ENCODE data around the gene AVEN.
A peak's percentile ranks its signal among the peaks of the same experiment; 100 is the strongest.
"Not testable (repeated sequence)": the region's sequence is repeated elsewhere in the genome, so short reads cannot be mapped to it uniquely, and the experiment has no call there.

The AVEN gene

DNA sequence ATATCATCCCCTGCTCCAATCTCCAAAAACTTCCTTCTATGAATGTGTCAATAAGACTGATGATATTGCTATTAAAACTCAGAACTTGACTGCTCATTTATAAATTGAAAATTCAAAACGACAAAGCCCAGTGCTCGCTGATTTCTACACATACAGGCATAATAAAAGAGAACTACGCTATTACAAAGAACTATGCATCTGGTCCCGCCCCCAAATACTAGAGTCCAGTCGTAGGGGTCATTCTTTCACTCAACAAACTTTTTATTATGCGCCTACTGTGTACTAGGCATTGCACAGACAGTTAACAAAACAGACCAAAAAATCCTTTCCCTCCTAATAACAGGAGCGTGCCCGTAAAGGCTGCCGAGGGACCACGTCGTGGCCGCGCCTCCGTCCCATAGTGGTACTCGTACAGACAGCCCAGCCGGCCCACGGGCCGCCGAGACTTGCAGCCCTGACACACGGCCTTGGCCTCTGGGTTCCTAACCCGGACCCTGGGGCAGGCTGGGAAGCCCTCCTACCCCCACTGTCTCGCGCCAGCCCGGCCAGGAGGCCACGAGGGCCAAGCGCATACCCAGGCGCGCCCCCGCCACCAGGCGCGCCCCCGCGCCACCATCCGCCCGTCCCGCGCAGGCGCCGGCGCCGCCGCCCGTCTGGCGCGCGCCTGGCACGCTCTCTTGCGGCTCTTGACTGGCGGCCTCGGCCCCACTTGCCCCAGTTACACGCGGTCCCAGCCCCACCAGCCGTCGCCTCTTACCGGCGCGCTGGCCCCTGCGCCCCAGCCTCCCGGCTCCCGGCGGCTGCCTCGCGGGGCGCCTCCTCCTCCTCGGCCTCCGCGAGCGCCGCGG lies 757 bp downstream of the AVEN start:
- peak; percentile 72 to 74 for DNase-seq

DNA sequence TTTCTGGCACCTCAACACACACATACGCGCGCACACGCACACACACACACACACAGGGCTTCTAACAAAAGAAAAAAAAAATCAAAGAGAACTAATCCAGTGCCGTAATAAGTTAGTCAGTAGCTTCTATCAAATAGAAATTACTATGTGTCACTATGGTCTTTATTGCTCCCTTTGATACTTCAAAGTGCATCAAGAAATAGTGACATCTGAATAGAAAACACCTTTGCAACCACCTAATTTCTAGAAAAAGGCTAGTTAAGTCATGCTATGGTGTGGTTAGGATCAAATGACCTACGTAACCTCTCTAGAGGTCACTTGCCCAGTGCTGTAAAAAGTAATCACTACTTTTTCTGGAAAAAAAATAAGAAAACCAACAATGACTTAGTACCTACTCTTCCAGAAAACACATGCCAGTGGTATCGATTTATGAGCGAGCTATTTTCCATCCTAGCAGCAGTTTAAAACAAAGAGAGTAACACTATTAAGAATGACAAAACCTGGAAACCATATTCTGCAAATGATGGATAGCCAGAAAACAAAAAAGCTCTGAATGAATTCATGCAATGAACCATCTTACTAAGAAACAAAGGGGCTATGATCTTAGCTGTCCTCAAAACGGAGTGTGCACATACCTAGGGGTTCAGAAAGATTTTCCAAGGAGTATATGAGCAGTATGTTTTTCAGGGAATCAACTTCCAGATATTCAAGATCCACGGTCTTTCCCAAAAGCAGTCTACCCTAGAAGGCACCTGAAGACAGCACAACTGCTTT lies 6.8 kb downstream of the AVEN start:
- DNase-seq = no peak

DNA sequence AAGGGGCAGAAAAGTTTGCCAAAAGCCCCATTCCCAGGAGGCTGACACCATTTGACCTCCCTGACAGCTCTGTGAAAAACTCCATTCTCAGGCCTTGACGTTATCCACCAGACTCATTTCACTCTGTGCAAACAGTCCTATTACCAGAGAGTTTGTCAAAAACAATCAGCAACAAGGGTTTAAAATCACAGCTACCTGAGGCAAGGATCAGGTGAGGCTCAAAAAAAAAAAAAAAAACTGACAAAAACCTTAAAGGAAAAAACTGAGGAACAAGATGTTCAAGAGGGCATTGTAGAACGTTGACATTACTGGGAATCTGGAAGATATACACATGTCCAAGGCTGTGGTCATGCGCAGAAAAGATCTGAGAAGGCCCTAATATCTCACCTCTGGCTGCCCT lies 11.4 kb downstream of the AVEN start:
- DNase-seq = no peak

DNA sequence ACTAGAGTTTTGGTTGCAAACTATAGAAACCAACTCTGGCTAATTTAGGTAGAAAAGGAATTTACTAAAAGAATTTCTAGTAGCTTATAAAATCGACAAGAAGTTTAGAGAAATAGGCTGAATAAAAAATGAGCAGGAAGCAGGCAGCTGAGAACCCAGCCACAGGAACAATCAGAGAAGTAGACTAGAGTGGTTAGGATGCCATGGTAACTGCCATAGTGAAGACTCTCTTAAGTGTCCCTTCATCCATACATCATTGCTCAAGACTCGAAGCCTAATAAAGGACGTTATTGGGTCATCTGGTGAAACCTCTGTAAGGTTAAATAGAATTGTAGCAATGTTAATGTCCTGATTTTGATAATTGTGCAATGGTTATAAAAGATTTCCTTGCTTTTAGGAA lies 13.8 kb downstream of the AVEN start:
- DNase-seq = no peak

DNA sequence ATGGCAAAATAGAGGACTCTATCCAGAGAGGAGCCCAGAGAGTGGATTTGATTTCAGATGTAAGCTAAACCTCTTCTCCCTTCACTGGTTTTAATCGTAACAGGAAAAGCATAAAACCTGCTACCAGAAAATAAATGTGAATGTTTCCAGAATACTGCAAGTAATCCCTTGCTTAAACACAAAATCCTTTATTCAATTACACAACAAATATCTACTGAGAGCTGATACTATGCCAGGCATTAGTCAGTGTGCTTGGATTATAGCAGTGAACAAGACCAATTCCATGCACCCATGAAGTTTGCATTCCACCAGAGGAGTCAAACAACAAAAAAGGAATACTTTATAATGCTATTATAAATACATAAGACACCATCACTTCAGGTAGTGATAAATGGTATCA lies 15.1 kb downstream of the AVEN start:
- no peak for DNase-seq

DNA sequence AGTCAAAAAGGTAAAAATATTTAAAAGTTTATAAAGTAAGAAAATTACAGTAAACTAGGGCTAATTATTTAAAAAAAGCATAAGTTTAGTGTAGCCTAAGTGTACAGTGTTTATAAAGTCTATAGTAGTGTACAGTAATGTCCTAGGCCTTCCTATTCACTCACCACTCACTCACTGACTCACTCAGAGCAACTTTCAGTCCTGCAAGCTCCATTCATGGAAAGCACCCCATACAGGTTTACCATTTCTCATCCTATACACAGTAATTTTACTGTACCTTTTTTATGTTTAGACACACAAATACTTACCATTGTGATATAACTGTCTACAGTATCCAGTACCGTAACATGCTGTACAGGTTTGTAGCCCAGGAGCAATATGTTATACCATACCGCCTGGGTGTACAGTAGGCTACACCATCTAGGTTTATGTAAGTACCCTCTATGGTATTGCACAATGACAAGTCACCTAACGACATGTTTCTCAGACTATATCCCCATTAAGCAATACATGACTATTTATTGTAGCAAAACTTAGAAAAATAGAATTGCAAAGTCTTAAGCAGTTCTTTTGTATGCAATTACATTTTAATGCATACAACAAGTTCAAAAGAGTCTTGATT lies 19.5 kb downstream of the AVEN start:
- DNase-seq = no peak

DNA sequence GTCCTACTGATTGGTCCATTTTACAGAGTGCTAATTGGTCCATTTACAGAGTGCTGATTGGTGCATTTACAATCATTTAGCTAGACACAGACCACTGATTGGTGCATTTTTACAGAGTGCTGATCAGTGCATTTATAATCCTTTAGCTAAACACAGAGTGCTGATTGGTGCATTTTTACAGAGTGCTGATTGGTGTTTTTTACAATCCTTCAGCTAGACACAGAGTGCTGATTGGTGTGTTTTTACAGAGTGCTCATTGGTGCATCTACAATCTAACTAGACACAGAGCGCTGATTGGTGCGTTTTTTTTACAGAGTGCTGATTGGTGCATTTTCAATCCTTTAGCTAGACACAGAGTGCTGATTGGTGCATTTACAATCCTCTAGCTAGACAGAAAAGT lies 20.3 kb downstream of the AVEN start:
- DNase-seq = not testable (repeated sequence)

DNA sequence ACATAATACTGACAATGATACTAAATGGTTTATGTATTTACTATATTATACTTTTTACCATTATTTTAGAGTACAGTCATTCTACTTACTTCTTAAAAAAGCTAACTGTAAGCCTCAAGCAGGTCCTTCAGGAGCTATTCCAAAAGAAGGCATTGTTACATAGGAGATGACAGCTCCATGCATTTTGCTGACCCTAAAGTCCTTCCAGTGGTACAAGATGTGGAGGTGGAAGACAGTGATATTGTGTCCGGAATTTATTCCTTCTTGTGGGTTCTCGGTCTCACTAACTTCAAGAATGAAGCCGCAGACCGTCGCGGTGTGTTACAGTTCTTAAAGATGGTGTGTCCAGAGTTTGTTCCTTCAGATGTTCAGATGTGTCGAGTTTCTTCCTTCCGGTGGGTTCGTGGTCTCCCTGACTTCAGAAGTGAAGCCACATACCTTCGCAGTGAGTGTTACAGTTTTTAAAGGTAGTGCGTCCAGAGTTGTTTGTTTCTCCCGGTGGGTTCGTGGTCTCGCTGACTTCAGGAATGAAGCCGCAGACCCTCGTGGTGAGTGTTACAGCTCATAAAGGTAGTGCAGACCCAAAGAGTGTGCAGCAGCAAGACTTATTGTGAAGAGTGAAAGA lies 20.9 kb downstream of the AVEN start:
- peak in 1 of 2 donors; percentile 8 for DNase-seq

DNA sequence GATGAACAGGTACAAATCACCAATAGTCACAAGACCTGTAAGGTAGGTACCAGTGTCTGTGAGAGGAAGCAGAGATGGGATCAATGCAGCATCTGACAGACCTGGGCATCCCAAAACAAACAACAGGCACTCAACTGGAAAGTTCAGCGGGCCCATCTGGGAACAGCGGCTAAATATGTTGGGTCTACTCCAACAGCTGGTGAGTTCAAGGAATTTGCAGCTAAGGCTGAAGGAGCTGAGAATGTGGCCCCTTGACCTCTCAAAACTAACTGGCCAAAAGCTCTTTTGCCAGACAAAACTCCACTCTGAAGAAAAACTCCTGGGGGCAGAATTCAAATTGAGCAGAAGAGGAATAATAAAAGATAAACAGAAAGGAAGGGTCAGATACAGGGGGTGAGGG lies 24.4 kb downstream of the AVEN start:
- no peak for DNase-seq

DNA sequence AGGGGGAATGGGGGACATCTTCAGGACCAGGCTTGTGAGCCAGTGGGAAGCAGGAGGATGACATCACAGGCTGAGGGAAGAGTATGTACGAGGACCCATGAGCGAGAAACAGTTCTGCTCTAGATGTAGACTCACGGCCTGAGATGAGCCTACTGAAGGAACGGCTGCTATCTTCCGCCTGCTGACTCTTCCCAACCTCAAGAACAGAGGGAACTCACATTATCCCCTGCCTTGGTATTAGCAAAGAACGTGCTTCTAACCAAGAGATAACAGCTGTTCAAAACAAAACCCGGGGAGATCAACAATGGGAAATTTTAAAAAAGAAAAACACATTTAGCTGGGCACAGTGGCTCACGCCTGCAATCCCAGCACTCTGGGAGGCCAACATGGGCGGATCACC lies 25.3 kb downstream of the AVEN start:
- no peak for DNase-seq

DNA sequence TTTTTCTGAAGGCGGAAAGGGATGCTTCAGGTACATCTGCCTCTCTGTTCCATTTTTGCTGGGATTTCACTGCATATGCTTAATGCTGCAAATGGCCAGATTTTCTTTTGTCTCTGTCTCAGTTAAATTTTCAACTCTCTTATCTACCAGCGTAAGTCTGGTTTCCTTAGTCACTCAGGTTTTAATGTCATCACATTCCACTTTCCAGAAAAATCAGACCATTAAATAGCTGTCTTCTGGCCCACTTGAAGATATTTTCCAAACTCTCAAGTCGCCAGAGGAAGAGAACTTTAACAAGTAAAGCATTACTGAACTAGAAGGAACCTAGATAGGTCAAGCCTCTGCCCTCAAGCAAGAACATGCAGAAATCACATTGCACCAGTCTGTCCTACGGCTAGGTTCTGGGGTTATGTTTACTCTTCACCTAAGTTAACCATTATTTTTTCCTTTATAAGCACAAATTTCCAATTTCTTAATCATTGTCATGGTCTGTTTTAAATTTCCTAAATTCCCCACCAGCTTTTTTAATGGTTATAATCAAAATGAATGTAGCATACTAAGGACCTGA lies 26.5 kb downstream of the AVEN start:
- no peak for DNase-seq

DNA sequence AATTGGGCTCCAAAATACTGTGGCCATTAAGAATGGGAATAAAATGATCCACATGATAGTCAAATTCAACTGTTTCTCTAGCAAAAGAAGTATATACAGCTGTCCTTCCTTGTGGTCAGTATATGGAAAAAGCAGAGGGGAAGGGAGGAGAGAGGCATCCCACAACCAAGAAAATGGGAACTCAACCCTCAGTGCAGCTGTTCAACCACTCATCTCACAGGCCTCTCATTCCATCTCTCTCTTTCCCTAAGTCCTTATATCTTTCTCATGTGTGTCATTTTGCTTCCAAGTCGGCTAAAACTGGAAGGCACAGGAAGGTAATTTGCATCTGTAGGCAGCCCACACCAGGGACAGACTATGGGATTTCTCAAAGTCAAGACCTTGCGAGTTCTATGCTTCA lies 27.5 kb downstream of the AVEN start:
- no peak for DNase-seq

DNA sequence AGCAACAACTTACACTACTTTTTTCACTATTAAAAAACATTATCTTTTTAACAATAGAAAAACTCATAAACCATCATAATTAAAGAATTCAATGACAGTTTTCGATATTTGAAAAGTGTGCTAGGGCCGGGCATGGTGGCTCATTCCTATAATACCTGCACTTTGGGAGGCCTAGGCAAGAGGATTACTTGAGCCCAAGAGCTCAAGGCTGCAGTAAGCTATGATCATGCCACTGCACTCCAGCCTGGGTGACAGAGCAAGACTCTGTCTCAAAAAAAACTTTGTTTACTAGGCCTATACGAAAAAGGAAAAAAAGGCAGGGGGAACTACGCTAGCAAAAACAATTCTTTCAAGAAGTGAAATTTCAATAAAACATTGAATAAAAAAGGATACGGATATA lies 28.1 kb downstream of the AVEN start:
- no peak for DNase-seq

DNA sequence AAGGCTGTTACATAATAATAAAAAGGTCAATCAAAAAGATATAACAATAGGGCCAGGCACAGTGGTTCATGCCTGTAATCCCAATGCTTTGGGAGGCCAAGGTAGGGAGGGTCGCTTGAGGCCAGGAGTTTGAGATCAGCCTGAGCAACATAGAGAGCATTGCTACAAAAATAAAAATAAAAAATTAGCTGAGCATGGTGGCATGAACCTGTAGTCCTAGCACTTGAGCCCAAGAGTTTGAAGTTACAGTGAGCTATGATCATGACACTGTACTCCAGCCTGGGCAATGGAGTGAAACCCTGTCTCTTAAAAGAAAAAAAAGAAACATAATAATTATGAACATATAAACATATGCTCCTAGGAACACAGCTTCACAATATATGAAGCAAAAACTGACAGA lies 29.3 kb downstream of the AVEN start:
- no peak for DNase-seq

DNA sequence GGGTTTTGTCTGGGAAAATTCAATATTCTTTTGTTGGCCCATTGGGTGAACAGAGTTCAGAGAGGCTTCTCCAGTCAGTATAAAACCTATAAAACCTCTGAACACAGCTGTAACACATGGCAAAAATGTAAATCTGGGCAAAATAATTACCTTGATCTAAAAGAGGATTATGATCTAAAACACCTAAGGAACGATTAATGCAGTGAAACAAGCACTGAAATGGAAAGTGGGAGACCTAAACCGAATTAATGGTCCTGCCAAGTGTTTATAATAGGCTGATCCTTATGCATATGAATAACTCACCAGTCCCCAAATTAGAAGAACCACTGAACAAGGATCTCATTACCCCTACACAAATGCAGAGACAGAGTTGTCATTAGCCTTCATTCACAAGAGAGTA lies 32.6 kb downstream of the AVEN start:
- DNase-seq = no peak

DNA sequence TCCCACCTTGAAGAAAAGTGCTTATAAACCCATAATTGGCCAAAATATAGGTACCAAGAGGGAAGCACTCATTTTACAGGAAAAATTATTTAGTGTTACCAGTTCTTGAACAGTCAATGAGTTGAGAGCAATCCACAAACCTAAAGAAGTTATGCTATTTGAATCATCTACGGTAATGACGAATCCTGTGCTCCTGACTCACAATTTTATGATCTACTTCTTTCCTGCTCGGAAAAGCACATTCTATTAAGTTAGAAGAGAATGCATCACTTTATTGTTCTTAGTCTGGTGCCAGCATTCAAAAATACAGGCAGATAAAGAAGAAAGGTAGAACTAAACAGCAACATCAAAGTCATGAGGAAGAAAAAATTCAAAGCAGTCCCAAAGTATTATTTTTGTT lies 37.5 kb downstream of the AVEN start:
- no peak for DNase-seq

DNA sequence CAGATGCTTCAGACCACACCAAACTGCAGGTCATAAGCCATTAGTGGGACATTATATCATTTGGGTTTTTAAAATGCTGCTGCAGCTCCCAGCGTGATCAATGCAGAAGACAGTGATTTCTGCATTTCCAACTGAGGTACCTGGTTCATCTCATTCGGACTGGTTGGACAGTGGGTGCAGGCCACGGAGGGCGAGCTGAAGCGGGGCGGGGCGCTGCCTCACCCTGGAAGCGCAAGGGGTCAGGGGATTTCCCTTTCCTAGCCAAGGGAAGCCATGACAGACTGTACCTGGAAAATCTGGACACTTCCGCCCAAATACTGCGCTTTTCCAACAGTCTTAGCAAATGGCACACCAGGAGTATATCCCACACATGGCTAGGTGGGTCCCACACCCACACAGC lies 43.3 kb downstream of the AVEN start:
- not testable (repeated sequence) for DNase-seq

DNA sequence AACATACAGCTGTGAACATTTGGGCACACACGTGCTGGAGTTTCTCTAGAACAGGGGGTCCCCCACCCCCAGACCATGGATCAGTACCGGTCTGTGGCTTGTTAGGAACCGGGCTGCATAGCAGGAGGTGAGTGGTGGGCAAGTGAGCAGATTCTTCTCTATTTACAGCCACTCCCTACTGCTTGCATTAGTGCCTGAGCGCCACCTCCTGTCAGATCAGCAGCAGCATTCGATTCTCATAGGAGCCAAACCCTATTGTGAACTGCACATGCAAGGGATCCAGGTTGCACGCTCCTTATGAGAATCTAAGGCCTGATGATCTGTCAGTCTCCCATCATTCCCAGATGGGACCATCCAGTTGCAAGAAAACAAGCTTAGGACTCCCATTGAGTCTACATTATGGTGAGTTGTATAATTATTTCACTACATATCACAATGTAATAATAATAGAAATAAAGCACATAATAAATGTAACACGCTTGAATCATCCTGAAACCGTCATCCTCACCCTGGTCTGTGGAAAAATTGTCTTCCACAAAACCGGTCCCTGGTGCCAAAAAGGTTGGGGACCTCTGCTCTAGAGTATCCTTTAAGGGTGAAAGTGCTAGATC lies 44.9 kb downstream of the AVEN start:
- no peak for DNase-seq

DNA sequence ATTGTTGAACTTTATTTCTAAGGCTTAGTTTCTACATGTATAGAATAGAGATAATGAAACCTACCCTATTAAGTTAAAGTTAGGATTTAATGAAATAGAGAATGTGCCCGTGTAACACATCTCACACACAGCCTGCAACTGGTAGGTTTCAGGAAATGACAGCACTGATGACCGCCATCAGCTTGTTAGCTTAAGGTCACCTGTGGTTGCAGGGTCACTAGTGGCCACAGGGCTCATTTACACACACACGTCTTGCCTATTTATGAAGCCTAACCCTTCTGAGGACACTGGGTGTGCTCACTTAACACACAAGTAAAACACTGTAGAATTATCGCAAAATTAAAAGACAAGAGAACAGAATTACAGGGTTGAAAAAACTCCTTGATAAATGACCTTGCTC lies 50.6 kb downstream of the AVEN start:
- no peak for DNase-seq

DNA sequence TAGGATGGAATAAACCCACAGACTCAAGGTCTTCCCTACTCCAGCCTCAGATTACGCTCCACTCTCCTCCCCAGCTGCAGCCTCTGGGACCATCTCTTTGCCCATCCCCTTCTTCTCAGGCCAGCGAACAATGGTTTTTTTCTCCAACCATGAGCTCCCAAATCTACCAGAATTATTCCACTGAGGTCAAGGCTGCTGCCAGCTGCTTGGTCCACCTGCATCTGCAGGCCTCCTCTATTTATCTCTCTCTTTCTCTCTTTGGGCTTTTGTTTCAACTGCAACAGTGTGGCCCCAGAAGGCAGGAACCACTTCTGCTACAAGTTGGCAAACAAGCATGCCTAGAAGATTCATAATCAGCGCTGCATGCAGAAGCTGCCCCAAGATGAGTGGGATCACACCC lies 51.6 kb downstream of the AVEN start:
- DNase-seq = no peak

DNA sequence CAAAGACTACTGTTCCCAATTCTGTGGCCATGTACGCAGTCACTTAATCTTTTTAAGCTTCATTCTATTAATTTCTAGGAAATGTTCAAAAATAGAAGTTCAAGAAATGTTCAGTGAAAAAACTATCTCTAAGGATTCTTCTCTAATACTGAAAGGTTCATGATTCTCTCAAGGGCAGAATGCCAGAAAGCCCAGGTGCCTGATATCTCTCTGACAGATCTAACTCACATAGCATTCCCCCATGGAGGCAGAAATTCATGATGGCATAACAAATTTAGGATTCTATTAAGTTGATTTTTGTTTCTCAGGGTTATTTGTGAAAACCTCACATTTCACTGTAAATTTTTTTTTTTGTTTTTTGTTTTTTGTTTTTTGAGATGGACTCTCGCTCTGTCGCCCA lies 53.3 kb downstream of the AVEN start:
- DNase-seq = no peak

DNA sequence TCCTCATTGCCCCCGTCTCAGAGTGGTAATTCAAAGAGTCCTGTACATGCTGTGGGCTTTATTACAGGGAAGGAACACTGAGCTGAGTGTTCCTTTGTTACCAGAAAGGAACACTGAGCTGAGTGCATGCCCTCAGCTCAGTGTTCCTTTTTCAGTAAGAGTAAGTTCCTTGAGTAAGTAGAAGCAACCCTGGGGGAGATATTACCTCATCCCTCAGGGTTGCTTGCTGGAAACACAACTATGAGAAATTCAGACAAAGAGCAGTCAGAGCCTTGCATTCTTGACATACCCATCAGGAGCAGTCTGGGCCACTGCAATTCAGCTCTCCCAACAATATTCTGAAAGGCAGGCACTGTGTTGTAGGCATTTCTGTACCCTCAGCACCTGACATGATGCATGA lies 53.7 kb downstream of the AVEN start:
- DNase-seq = no peak

DNA sequence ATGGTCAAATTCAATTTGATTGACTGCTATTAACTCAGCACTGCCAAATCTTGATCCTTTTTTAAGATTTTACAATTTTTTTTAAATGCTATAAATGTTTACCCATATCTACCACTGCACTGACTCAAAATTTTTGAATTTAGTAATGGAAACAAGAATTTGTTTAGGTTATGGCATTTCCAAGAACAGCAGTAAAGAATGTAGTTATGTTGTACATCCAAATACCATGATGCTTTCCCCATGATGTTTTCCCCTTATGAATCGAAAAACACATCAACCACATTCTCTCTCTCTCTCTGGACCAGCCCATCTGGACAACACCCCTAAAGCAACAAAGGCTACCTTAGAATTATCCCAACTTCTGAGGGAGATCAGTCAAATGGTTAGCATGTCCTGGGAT lies 56.5 kb downstream of the AVEN start:
- DNase-seq = no peak
